ENCODE data around the gene SELENOP. TPM values are rescaled to one million over a fixed set of nuclear protein-coding genes. Genes with fewer than 3 reads are reported as not detected.

SELENOP gene
- total and polyA plus RNA-seq, 2 of the 13 experiments (the other 11 are each of a cell fraction or from before 2014, with no cell fraction given), result 1,895 to 2,083 TPM

DNA sequence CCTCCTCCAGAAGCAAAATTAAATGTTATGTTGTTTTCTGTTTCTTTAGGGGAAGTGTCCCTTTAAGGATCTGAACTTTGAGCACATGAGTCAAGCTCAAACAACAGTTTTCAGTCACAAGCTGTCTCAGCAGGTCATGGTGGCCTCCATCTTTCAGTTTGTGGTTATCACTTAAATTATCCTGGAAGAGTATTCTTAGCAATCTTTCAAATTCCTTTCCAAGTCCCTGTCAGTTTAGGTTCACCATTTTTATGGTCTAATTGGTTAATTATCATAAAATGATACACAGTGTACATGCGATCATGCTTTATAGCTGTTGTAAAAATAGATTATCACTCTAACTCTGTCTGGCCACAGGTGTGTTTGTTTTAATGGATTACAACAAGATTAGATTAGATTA, 43.1 kb upstream of the SELENOP start (continued):
- TF ChIP-seq, protein P1, sequence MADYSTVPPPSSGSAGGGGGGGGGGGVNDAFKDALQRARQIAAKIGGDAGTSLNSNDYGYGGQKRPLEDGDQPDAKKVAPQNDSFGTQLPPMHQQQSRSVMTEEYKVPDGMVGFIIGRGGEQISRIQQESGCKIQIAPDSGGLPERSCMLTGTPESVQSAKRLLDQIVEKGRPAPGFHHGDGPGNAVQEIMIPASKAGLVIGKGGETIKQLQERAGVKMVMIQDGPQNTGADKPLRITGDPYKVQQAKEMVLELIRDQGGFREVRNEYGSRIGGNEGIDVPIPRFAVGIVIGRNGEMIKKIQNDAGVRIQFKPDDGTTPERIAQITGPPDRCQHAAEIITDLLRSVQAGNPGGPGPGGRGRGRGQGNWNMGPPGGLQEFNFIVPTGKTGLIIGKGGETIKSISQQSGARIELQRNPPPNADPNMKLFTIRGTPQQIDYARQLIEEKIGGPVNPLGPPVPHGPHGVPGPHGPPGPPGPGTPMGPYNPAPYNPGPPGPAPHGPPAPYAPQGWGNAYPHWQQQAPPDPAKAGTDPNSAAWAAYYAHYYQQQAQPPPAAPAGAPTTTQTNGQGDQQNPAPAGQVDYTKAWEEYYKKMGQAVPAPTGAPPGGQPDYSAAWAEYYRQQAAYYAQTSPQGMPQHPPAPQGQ (CRISPR knock-in tag; IDR thresholded peaks at IDR 0.05; ENCODE audit: borderline replicate concordance), result no peak
- TF ChIP-seq REL (CRISPR knock-in tag; conservative IDR thresholded peaks at IDR 0.05), result no peak
- TF ChIP-seq ZNF550 (CRISPR knock-in tag; IDR thresholded peaks at IDR 0.05; ENCODE audit: borderline replicate concordance), result no peak
- no peak for TF ChIP-seq ZNF235 (CRISPR knock-in tag; IDR thresholded peaks at IDR 0.05; ENCODE audit: borderline replicate concordance)
- TF ChIP-seq, protein P2, sequence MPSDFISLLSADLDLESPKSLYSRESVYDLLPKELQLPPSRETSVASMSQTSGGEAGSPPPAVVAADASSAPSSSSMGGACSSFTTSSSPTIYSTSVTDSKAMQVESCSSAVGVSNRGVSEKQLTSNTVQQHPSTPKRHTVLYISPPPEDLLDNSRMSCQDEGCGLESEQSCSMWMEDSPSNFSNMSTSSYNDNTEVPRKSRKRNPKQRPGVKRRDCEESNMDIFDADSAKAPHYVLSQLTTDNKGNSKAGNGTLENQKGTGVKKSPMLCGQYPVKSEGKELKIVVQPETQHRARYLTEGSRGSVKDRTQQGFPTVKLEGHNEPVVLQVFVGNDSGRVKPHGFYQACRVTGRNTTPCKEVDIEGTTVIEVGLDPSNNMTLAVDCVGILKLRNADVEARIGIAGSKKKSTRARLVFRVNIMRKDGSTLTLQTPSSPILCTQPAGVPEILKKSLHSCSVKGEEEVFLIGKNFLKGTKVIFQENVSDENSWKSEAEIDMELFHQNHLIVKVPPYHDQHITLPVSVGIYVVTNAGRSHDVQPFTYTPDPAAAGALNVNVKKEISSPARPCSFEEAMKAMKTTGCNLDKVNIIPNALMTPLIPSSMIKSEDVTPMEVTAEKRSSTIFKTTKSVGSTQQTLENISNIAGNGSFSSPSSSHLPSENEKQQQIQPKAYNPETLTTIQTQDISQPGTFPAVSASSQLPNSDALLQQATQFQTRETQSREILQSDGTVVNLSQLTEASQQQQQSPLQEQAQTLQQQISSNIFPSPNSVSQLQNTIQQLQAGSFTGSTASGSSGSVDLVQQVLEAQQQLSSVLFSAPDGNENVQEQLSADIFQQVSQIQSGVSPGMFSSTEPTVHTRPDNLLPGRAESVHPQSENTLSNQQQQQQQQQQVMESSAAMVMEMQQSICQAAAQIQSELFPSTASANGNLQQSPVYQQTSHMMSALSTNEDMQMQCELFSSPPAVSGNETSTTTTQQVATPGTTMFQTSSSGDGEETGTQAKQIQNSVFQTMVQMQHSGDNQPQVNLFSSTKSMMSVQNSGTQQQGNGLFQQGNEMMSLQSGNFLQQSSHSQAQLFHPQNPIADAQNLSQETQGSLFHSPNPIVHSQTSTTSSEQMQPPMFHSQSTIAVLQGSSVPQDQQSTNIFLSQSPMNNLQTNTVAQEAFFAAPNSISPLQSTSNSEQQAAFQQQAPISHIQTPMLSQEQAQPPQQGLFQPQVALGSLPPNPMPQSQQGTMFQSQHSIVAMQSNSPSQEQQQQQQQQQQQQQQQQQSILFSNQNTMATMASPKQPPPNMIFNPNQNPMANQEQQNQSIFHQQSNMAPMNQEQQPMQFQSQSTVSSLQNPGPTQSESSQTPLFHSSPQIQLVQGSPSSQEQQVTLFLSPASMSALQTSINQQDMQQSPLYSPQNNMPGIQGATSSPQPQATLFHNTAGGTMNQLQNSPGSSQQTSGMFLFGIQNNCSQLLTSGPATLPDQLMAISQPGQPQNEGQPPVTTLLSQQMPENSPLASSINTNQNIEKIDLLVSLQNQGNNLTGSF (CRISPR knock-in tag; IDR thresholded peaks at IDR 0.05), result no peak
- TF ChIP-seq ZNF180 (CRISPR knock-in tag; IDR thresholded peaks at IDR 0.05; ENCODE audit: borderline replicate concordance, low read depth), result no peak
- no peak for TF ChIP-seq SMYD3 (CRISPR knock-in tag; IDR thresholded peaks at IDR 0.05)
- TF ChIP-seq, protein P3, sequence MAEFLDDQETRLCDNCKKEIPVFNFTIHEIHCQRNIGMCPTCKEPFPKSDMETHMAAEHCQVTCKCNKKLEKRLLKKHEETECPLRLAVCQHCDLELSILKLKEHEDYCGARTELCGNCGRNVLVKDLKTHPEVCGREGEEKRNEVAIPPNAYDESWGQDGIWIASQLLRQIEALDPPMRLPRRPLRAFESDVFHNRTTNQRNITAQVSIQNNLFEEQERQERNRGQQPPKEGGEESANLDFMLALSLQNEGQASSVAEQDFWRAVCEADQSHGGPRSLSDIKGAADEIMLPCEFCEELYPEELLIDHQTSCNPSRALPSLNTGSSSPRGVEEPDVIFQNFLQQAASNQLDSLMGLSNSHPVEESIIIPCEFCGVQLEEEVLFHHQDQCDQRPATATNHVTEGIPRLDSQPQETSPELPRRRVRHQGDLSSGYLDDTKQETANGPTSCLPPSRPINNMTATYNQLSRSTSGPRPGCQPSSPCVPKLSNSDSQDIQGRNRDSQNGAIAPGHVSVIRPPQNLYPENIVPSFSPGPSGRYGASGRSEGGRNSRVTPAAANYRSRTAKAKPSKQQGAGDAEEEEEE (CRISPR knock-in tag; IDR thresholded peaks at IDR 0.05; ENCODE audit: borderline replicate concordance), result no peak
- no peak for TF ChIP-seq FOXC1 (CRISPR knock-in tag; IDR thresholded peaks at IDR 0.05; ENCODE audit: borderline replicate concordance)
- no peak for TF ChIP-seq ZBTB42 (CRISPR knock-in tag; IDR thresholded peaks at IDR 0.05)
- no peak for TF ChIP-seq ZNF12 (CRISPR knock-in tag; IDR thresholded peaks at IDR 0.05)
- TF ChIP-seq, protein P4, sequence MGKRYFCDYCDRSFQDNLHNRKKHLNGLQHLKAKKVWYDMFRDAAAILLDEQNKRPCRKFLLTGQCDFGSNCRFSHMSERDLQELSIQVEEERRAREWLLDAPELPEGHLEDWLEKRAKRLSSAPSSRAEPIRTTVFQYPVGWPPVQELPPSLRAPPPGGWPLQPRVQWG (CRISPR knock-in tag; IDR thresholded peaks at IDR 0.05; ENCODE audit: borderline replicate concordance, low read depth), result no peak
- TF ChIP-seq, protein P5, sequence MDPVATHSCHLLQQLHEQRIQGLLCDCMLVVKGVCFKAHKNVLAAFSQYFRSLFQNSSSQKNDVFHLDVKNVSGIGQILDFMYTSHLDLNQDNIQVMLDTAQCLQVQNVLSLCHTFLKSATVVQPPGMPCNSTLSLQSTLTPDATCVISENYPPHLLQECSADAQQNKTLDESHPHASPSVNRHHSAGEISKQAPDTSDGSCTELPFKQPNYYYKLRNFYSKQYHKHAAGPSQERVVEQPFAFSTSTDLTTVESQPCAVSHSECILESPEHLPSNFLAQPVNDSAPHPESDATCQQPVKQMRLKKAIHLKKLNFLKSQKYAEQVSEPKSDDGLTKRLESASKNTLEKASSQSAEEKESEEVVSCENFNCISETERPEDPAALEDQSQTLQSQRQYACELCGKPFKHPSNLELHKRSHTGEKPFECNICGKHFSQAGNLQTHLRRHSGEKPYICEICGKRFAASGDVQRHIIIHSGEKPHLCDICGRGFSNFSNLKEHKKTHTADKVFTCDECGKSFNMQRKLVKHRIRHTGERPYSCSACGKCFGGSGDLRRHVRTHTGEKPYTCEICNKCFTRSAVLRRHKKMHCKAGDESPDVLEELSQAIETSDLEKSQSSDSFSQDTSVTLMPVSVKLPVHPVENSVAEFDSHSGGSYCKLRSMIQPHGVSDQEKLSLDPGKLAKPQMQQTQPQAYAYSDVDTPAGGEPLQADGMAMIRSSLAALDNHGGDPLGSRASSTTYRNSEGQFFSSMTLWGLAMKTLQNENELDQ (CRISPR knock-in tag; IDR thresholded peaks at IDR 0.05; ENCODE audit: borderline replicate concordance), result no peak
- TF ChIP-seq NFE2L1 (CRISPR knock-in tag; IDR thresholded peaks at IDR 0.05; ENCODE audit: borderline replicate concordance), result no peak
- TF ChIP-seq ZNF530 (CRISPR knock-in tag; IDR thresholded peaks at IDR 0.05; ENCODE audit: low read depth), result no peak
- TF ChIP-seq TEAD3 (CRISPR knock-in tag; optimal IDR thresholded peaks at IDR 0.05; ENCODE audit: borderline replicate concordance), result no peak
